ENCODE measurements around the gene RNF150. TPM values are rescaled to one million over a fixed set of nuclear protein-coding genes. Genes with fewer than 3 reads are reported as not detected.

Gene RNF150
- total and polyA plus RNA-seq, 2 of the 8 experiments (the other 6 are each of a cell fraction or from before 2014, with no cell fraction given) = 3.4 to 4.8 TPM

GRCh38 chr4:141006242-141006802 lies 126.9 kb downstream of the RNF150 start (continued):
- TF ChIP-seq HDAC2 (IDR thresholded peaks at IDR 0.05; ENCODE audit: borderline replicate concordance in 1 of 2, low read depth in 2 of 2, low read length in 2 of 2) = no peak

Measured in H1 (cell line).